NCI-H510A treated with DMSO at 0.1 percent for 48 hours (cell line): ENCODE results near the gene FOXP1.

Source experiments
- DNase-seq: peaks from one replicate; lab custom pipeline; 2025; lab: John Stamatoyannopoulos, UW

FOXP1 gene

GRCh38 chr3:71176366-71176765, 407.2 kb downstream of the FOXP1 start:
- no peak for DNase-seq

- no peak for DNase-seq
Observed at GRCh38 chr3:71175691-71176365, 407.7 kb downstream of the FOXP1 start.

- DNase-seq, result no peak
Observed at GRCh38 chr3:71172951-71173350, 410.6 kb downstream of the FOXP1 start.

GRCh38 chr3:71172189-71172588, 411.3 kb downstream of the FOXP1 start:
- no peak for DNase-seq

GRCh38 chr3:71171247-71171646, 412.3 kb downstream of the FOXP1 start:
- DNase-seq, result no peak

GRCh38 chr3:71168880-71169411, 414.6 kb downstream of the FOXP1 start:
- peak; percentile 34 for DNase-seq

GRCh38 chr3:71168121-71168721, 415.3 kb downstream of the FOXP1 start:
- no peak for DNase-seq

- peak; percentile 63 for DNase-seq
Observed at GRCh38 chr3:71166339-71167240, 416.9 kb downstream of the FOXP1 start.

- no peak for DNase-seq
Observed at GRCh38 chr3:71164881-71165280, 418.6 kb downstream of the FOXP1 start.

GRCh38 chr3:71163198-71163918, 420.2 kb downstream of the FOXP1 start:
- no peak for DNase-seq

- DNase-seq, result no peak
Observed at GRCh38 chr3:71162221-71162620, 421.3 kb downstream of the FOXP1 start.

- peak; percentile 57 for DNase-seq
Observed at GRCh38 chr3:71160785-71161546, 422.6 kb downstream of the FOXP1 start.

- DNase-seq, result no peak
Observed at GRCh38 chr3:71156062-71156665, 427.4 kb downstream of the FOXP1 start.

- no peak for DNase-seq
Observed at GRCh38 chr3:71154846-71155245, 428.7 kb downstream of the FOXP1 start.

- peak; percentile 27 for DNase-seq
Observed at GRCh38 chr3:71153713-71154112, 429.8 kb downstream of the FOXP1 start.

- peak; percentile 21 for DNase-seq
Observed at GRCh38 chr3:71152892-71153265, 430.6 kb downstream of the FOXP1 start.

- no peak for DNase-seq
Observed at GRCh38 chr3:71152039-71152891, 431.3 kb downstream of the FOXP1 start.

- DNase-seq, result peak; percentile 17
Observed at GRCh38 chr3:71149959-71150954, 433.3 kb downstream of the FOXP1 start.
